ENCODE data around the gene BEGAIN. TPM values are rescaled to one million over a fixed set of nuclear protein-coding genes. Genes with fewer than 3 reads are reported as not detected.

The BEGAIN gene
- total and polyA plus RNA-seq, 2 donors (not counting 3 experiments of a cell fraction or from before 2014, with no cell fraction given): 0.49 TPM; not detected in 1

DNA sequence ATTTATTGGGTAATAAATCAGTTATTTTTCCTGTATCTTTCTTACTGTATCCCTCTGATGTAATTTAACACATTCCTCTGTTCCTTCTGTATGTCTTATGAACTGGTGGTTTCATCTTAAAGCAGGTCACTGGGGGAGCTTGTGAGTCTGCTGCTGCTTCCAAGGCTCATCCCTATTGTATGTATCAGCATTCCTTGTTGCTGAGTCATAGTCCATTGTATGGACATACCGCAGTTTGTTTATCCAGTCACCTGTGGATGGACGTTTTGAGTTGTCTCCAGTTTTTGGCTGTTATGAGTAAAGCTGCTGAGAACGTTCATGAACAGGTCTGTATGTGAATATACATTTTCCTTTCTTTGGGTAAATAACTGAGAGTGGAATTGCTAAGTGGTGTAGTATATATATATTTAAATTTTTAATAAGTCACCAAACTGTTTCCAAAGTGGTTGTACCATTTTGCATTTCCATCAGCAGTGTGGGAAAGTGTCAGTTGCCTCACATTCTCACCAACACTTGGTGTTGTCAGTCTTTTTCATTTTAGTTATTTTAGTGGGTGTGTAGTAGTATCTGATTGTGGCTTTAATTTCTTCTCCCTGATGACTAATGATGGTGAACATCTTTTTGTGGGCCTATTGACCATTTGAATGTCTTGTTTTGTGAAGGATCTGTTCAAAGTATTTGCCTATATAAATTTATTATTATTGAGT lies 82.7 kb downstream of the BEGAIN start:
- dilution Hi-C loops (cut with MboI; ENCODE audit: extremely low pct_ligation_motif_present, low sequenced_read_pairs): no loop called here
- Histone ChIP-seq H3K9ac (replicated peaks; ENCODE audit: extremely low read depth, insufficient read depth, low read length) (no peak overlapping the region), H3K4me1 (ENCODE audit: control insufficient read depth, extremely low read depth, insufficient read depth, low read length) (no peaks in the 10 kb centered on the region), H4K20me1 (replicated peaks; ENCODE audit: control insufficient read depth, extremely low read depth, insufficient read depth, low read length) (no peaks in the 10 kb centered on the region), H3K4me3 (replicated peaks in 1 of 3; ENCODE audit: insufficient read depth in 1 of 3, low read depth in 1 of 3, low read length in 3 of 3) (no peak overlapping the region), H3K4me2 (ENCODE audit: insufficient read depth, low read length) (no peak overlapping the region), H3K79me2 (ENCODE audit: control insufficient read depth, insufficient read depth, low read length) (no peaks in the 10 kb centered on the region), H3K9me3 (replicated peaks; ENCODE audit: control insufficient read depth, insufficient read depth, low read length) (no peaks in the 10 kb centered on the region), H3K27me3 (ENCODE audit: control insufficient read depth in 2 of 2, insufficient read depth in 2 of 2, low read length in 2 of 2) (no peaks in the 10 kb centered on the region), H3K36me3 (ENCODE audit: control insufficient read depth in 2 of 2, extremely low read depth in 1 of 2, insufficient read depth in 2 of 2, low read length in 2 of 2) (no peaks in the 10 kb centered on the region), H3K9me1 (replicated peaks; ENCODE audit: control insufficient read depth, extremely low read depth, insufficient read depth, low read length) (no peaks in the 10 kb centered on the region), H3K27ac (ENCODE audit: insufficient read depth, low read depth, low read length) (no peak overlapping the region), H2AFZ (ENCODE audit: low read depth, low read length) (no peak overlapping the region)
- FAIRE-seq (no peak), DNase-seq (ENCODE audit: low read depth, low spot score) (no peak)
- ChIA-PET POLR2A (no interaction called here), CTCF (no interaction called here)
- TF ChIP-seq POLR2A (IDR thresholded peaks at IDR 0.05; ENCODE audit: low read depth, low read length) (no peak), FOS (IDR thresholded peaks at IDR 0.05; ENCODE audit: borderline replicate concordance, insufficient read depth, low read length) (peak; percentile 14)
- no TSS peak for BruUV-seq (replicated peaks)
- intact Hi-C loops (cut with micrococcal nuclease): no loop called here

DNA sequence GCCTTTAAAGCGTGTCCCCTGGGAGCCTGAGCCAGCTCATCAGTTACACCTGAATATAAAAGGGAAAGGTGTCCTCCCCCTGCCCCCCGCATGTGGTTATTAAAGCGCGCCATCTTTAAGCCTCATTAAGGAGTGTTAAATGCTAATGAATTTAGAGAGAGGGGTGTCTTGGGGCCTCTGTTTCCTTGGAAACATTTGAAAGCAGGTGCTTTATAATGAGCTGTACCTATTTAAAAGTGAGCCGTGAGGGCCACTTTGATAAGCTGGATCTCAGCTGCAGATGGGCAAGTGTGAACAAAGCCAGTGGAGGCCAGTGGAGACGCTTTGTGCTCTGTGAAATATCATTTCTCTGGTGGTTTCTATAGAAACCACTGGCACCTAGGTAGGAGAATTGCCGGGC lies 84.0 kb downstream of the BEGAIN start:
- intact Hi-C loops (cut with micrococcal nuclease): no loop called here
- no peak overlapping the region for H3K4me3 ChIP-seq (replicated peaks in 1 of 3; ENCODE audit: insufficient read depth in 1 of 3, low read depth in 1 of 3, low read length in 3 of 3)

More for the DNA sequence above, 84.0 kb downstream of the BEGAIN start:
- H3K9me3 ChIP-seq (replicated peaks; ENCODE audit: control insufficient read depth, insufficient read depth, low read length): no peaks in the 10 kb centered on the region
- no peaks in the 10 kb centered on the region for H4K20me1 ChIP-seq (replicated peaks; ENCODE audit: control insufficient read depth, extremely low read depth, insufficient read depth, low read length)
- no peak overlapping the region for H2AFZ ChIP-seq (ENCODE audit: low read depth, low read length)
- dilution Hi-C loops (cut with MboI; ENCODE audit: extremely low pct_ligation_motif_present, low sequenced_read_pairs): no loop called here
- no peaks in the 10 kb centered on the region for H3K36me3 ChIP-seq (ENCODE audit: control insufficient read depth in 2 of 2, extremely low read depth in 1 of 2, insufficient read depth in 2 of 2, low read length in 2 of 2)
- FAIRE-seq: no peak
- BruUV-seq (replicated peaks): no TSS peak
- DNase-seq (ENCODE audit: low read depth, low spot score): no peak
- CTCF ChIA-PET: no interaction called here
- H3K79me2 ChIP-seq (ENCODE audit: control insufficient read depth, insufficient read depth, low read length): no peaks in the 10 kb centered on the region
- H3K27me3 ChIP-seq (ENCODE audit: control insufficient read depth in 2 of 2, insufficient read depth in 2 of 2, low read length in 2 of 2): no peaks in the 10 kb centered on the region
- POLR2A ChIA-PET: no interaction called here
- H3K9me1 ChIP-seq (replicated peaks; ENCODE audit: control insufficient read depth, extremely low read depth, insufficient read depth, low read length): no peaks in the 10 kb centered on the region
- no peak overlapping the region for H3K9ac ChIP-seq (replicated peaks; ENCODE audit: extremely low read depth, insufficient read depth, low read length)
- H3K4me2 ChIP-seq (ENCODE audit: insufficient read depth, low read length): no peak overlapping the region
- no peaks in the 10 kb centered on the region for H3K4me1 ChIP-seq (ENCODE audit: control insufficient read depth, extremely low read depth, insufficient read depth, low read length)
- TF ChIP-seq GATA2 (IDR thresholded peaks at IDR 0.05; ENCODE audit: insufficient read depth, insufficient read length, low read depth, low read length) (no peak), EZH2 (IDR thresholded peaks at IDR 0.05; ENCODE audit: borderline replicate concordance, low read depth, low read length, severe bottlenecking) (no peak), POLR2AphosphoS5 (IDR thresholded peaks at IDR 0.05; ENCODE audit: insufficient read depth, low read depth, low read length) (no peak), JUN (IDR thresholded peaks at IDR 0.05; ENCODE audit: borderline replicate concordance, insufficient read depth, insufficient read length, low read depth) (no peak), MYC (IDR thresholded peaks at IDR 0.05; ENCODE audit: low read depth, low read length) (no peak), POLR2A (IDR thresholded peaks at IDR 0.05; ENCODE audit: low read depth, low read length) (no peak), FOS (IDR thresholded peaks at IDR 0.05; ENCODE audit: borderline replicate concordance, insufficient read depth, low read length) (no peak)
- TF ChIP-seq, protein P1, sequence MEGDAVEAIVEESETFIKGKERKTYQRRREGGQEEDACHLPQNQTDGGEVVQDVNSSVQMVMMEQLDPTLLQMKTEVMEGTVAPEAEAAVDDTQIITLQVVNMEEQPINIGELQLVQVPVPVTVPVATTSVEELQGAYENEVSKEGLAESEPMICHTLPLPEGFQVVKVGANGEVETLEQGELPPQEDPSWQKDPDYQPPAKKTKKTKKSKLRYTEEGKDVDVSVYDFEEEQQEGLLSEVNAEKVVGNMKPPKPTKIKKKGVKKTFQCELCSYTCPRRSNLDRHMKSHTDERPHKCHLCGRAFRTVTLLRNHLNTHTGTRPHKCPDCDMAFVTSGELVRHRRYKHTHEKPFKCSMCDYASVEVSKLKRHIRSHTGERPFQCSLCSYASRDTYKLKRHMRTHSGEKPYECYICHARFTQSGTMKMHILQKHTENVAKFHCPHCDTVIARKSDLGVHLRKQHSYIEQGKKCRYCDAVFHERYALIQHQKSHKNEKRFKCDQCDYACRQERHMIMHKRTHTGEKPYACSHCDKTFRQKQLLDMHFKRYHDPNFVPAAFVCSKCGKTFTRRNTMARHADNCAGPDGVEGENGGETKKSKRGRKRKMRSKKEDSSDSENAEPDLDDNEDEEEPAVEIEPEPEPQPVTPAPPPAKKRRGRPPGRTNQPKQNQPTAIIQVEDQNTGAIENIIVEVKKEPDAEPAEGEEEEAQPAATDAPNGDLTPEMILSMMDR (IDR thresholded peaks at IDR 0.05; ENCODE audit: extremely low read depth in 1 of 2, insufficient read depth in 1 of 2, low read depth in 1 of 2, low read length in 2 of 2): no peak
- no peak overlapping the region for H3K27ac ChIP-seq (ENCODE audit: insufficient read depth, low read depth, low read length)
